IMR-90 (cell line): ENCODE data around the gene DBI. TPM values are rescaled to one million over a fixed set of nuclear protein-coding genes. Genes with fewer than 3 reads are reported as not detected.

ENCODE experiments used
- ATAC-seq: fragments of 200-7000 bp; cut with Tn5 transposase; 2 replicates; pipeline ENCODE4 v1.9.1; 2020; ENCODE audit warnings: low read depth, mild to moderate bottlenecking, moderate library complexity
- BruUV-seq: library from RNA; stranded (reverse); fragments of 400-500 nt; replicated peaks from 2 replicates; lab custom pipeline; 2021; lab: Mats Ljungman, UMichigan
- CTCF ChIA-PET: fragments of 300-600 bp; formaldehyde crosslinking; extraction: SDS; loops from one replicate; lab custom pipeline; 2021; ENCODE audit warnings: antibody characterized with exemption; lab: Yijun Ruan, JAX
- POLR2A ChIA-PET: fragments of 300-600 bp; sonication (Branson Sonifier 250); formaldehyde crosslinking; loops from one replicate; lab custom pipeline; 2022; ENCODE audit warnings: antibody characterized with exemption; ENCODE audit not compliant: unreplicated experiment; lab: Charles Lee
- DNase-seq: peaks from one replicate; pipeline ENCODE4 v3.0.0; 2013
- H2AFZ ChIP-seq: replicated peaks from 2 replicates; pipeline ENCODE3; 2013; ENCODE audit warnings: low read length, mild to moderate bottlenecking; ENCODE audit not compliant: poor library complexity
- H2AK5ac ChIP-seq: 2 replicates; pipeline ENCODE4 v1.6.1; 2013; ENCODE audit warnings: low read depth, low read length, inconsistent platforms
- H2AK9ac ChIP-seq: replicated peaks from 2 replicates; pipeline ENCODE3; 2013; ENCODE audit warnings: mild to moderate bottlenecking, low read depth, low read length, moderate library complexity; ENCODE audit not compliant: poor library complexity
- H2BK120ac ChIP-seq: 2 replicates; pipeline ENCODE4 v1.6.1; 2013; ENCODE audit warnings: low read depth, low read length, inconsistent platforms
- H2BK15ac ChIP-seq: 3 replicates; pipeline ENCODE4 v1.6.1; 2013; ENCODE audit warnings: low read depth, low read length, inconsistent platforms
- H2BK20ac ChIP-seq: 2 replicates; pipeline ENCODE4 v1.6.1; 2013; ENCODE audit warnings: low read depth, mild to moderate bottlenecking, inconsistent platforms, low read length, moderate library complexity
- H2BK5ac ChIP-seq: 2 replicates; pipeline ENCODE4 v1.6.1; 2013; ENCODE audit warnings: mild to moderate bottlenecking, low read depth, low read length, inconsistent platforms; ENCODE audit not compliant: poor library complexity, severe bottlenecking
- H3K14ac ChIP-seq: replicated peaks from 2 replicates; pipeline ENCODE4 v1.6.1; 2013; ENCODE audit warnings: low read depth, low read length, inconsistent platforms
- H3K18ac ChIP-seq: 2 replicates; pipeline ENCODE4 v1.6.1; 2013; ENCODE audit warnings: low read depth, low read length, control low read depth
- H3K23ac ChIP-seq: 2 replicates; pipeline ENCODE4 v1.6.1; 2013; ENCODE audit warnings: low read depth, low read length, inconsistent platforms
- H3K27ac ChIP-seq: 2 replicates; pipeline ENCODE4 v1.5.1; 2013; ENCODE audit warnings: mild to moderate bottlenecking, control low read depth, low read length; ENCODE audit not compliant: insufficient read depth
- H3K27me3 ChIP-seq: 2 replicates; pipeline ENCODE4 v1.6.1; 2013; ENCODE audit warnings: low read length; ENCODE audit not compliant: control insufficient read depth, insufficient read depth
- H3K36me3 ChIP-seq: 2 replicates; pipeline ENCODE4 v1.6.1; 2013; ENCODE audit warnings: low read length, mixed read lengths; ENCODE audit not compliant: control insufficient read depth, insufficient read depth
- H3K4ac ChIP-seq: 2 replicates; pipeline ENCODE4 v1.6.1; 2013; ENCODE audit warnings: low read depth, low read length, inconsistent platforms
- H3K4me1 ChIP-seq: 2 replicates; pipeline ENCODE4 v1.6.1; 2013; ENCODE audit warnings: low read length, mixed read lengths; ENCODE audit not compliant: control insufficient read depth, insufficient read depth
- H3K4me2 ChIP-seq: 2 replicates; pipeline ENCODE4 v1.6.1; 2013; ENCODE audit warnings: low read depth, mild to moderate bottlenecking, control low read depth, low read length, moderate library complexity
- H3K4me3 ChIP-seq: 2 replicates; pipeline ENCODE4 v1.5.1; 2013; ENCODE audit warnings: low read depth, mild to moderate bottlenecking, control low read depth, low read length, moderate library complexity; ENCODE audit not compliant: insufficient read depth
- H3K56ac ChIP-seq: 2 replicates; pipeline ENCODE4 v1.6.1; 2013; ENCODE audit warnings: low read length, inconsistent platforms; ENCODE audit not compliant: insufficient read depth; ENCODE audit errors: extremely low read depth
- H3K79me1 ChIP-seq, 2 experiments: 2 replicates each; pipeline ENCODE4 v1.6.1; 2013; ENCODE audit warnings: low read length in 2 of 2, inconsistent platforms in 1 of 2, low read depth in 1 of 2
- H3K9ac ChIP-seq: 2 replicates; pipeline ENCODE4 v1.6.1; 2013; ENCODE audit warnings: low read depth, low read length, control low read depth
- H3K9me1 ChIP-seq: 2 replicates; pipeline ENCODE4 v1.6.1; 2013; ENCODE audit warnings: low read length, inconsistent platforms; ENCODE audit not compliant: insufficient read depth
- H3K9me3 ChIP-seq: 2 replicates; pipeline ENCODE4 v1.6.1; 2013; ENCODE audit warnings: low read length; ENCODE audit not compliant: control insufficient read depth, insufficient read depth
- H4K20me1 ChIP-seq: 2 replicates; pipeline ENCODE4 v1.6.1; 2013; ENCODE audit warnings: low read length, inconsistent platforms; ENCODE audit not compliant: insufficient read depth
- H4K5ac ChIP-seq: 2 replicates; pipeline ENCODE4 v1.6.1; 2013; ENCODE audit warnings: mild to moderate bottlenecking, low read depth, low read length, control low read depth
- H4K8ac ChIP-seq, 2 experiments: 2 replicates each; pipeline ENCODE4 v1.6.1; 2013; ENCODE audit warnings: low read depth in 2 of 2, low read length in 2 of 2, control low read depth in 1 of 2, inconsistent platforms in 1 of 2
- H4K91ac ChIP-seq: 2 replicates; pipeline ENCODE4 v1.6.1; 2013; ENCODE audit warnings: low read depth, low read length, inconsistent platforms; ENCODE audit not compliant: insufficient read depth
- CEBPB ChIP-seq: IDR thresholded peaks from 2 replicates; pipeline ENCODE4 v1.6.1; 2012; ENCODE audit warnings: low read depth, low read length, improper control_type of control experiment
- CHD1 ChIP-seq: IDR thresholded peaks from 2 replicates; pipeline ENCODE4 v1.6.1; 2012; ENCODE audit warnings: low read depth, low read length, improper control_type of control experiment
- MXI1 ChIP-seq: IDR thresholded peaks from 2 replicates; pipeline ENCODE4 v1.6.1; 2012; ENCODE audit warnings: low read depth, mild to moderate bottlenecking, low read length, moderate library complexity, borderline replicate concordance
- RAD21 ChIP-seq: IDR thresholded peaks from 2 replicates; pipeline ENCODE4 v1.6.1; 2012; ENCODE audit warnings: low read length, improper control_type of control experiment
- RCOR1 ChIP-seq: IDR thresholded peaks from 2 replicates; pipeline ENCODE4 v1.6.1; 2012; ENCODE audit warnings: mild to moderate bottlenecking, low read length, improper control_type of control experiment; ENCODE audit not compliant: insufficient replicate concordance
- RFX5 ChIP-seq: IDR thresholded peaks from 2 replicates; pipeline ENCODE4 v1.8.0; 2012; ENCODE audit warnings: low read depth, mild to moderate bottlenecking, low read length, moderate library complexity
- SMC3 ChIP-seq: fragments of 150-350 bp; IDR thresholded peaks from 2 replicates; pipeline ENCODE4 v1.6.1; 2016; ENCODE audit warnings: low read depth, mild to moderate bottlenecking, antibody characterized with exemption, low read length, moderate library complexity
- WGBS, 2 experiments: methylation state at CpG; one replicate each; pipeline versions ENCODE4 v1.1.5 to v1.1.7; 2013; ENCODE audit warnings: missing lambda C conversion rate in 2 of 2; ENCODE audit not compliant: insufficient read length in 1 of 2; ENCODE audit errors: extremely low coverage in 2 of 2; 5-methylcytosine and 5-hydroxymethylcytosine counted together
- dilution Hi-C: fragments of 300-500 bp; cut with HindIII; formaldehyde crosslinking; loops from one replicate; pipeline ENCODE4 v1.14.3; 2018; ENCODE audit warnings: low sequenced_read_pairs; ENCODE audit not compliant: unreplicated experiment
- in situ Hi-C: fragments of 300-500 bp; cut with MboI; formaldehyde crosslinking; loops from 3 replicates; pipeline ENCODE4 v1.14.3; 2019; ENCODE audit warnings: low sequenced_read_pairs, inconsistent platforms, mixed read lengths
- intact Hi-C: fragments of 100-400 bp; cut with micrococcal nuclease; formaldehyde crosslinking; loops from 2 replicates; pipeline ENCODE4 v1.10.0; 2022
- polyA plus RNA-seq, 3 experiments: library from polyadenylated mRNA; depleted of rRNA; stranded (reverse); fragments of >200 nt; gene quantifications; 2 replicates each; pipeline ENCODE4 v1.2.3, GENCODE V29; 2012; ENCODE audit warnings: low replicate concordance in 1 of 3
- total RNA-seq: library from RNA; depleted of rRNA; stranded (reverse); fragments of >200 nt; gene quantifications from 2 replicates; pipeline ENCODE4 v1.2.3, GENCODE V29; 2012

DBI gene
- total and polyA plus RNA-seq, 2 of the 4 experiments (the other 2 are of a cell fraction), result 42.5 to 278 TPM

DNA sequence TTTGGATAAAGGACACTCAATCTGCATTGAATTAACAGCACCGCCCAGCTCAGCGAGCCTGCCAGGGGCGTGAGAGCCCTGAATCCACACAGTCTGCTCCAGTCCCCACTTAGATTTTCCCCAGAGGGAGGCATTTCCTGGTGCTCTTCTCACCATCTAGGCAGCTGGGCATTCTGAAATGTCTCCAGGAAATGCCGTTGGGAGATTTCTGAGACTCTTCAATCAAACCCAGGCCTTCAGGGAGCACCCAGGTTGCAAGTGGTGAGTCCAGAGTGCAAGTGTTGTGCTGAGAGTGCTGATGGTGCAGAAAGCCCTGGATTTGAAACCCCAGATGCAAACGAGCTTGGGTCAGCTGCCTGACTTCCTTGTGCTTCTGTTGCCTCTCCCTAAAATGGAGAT is 41.4 kb downstream of the DBI start:
- H4K91ac ChIP-seq, result no peak overlapping the region
- H2BK5ac ChIP-seq, result no peak overlapping the region
- H3K9me1 ChIP-seq, result no peaks in the 10 kb centered on the region
- H2AK5ac ChIP-seq, result no peak overlapping the region
- H3K23ac ChIP-seq, result no peak overlapping the region
- H3K27me3 ChIP-seq, result no peaks in the 10 kb centered on the region; the same call in 1 of the 2 replicates
- DNase-seq (no peak), ATAC-seq (no peak)
- H3K36me3 ChIP-seq, result no peaks in the 10 kb centered on the region
- no peak overlapping the region for H3K9ac ChIP-seq
- in situ Hi-C loops (no loop called here), dilution Hi-C loops (no loop called here), intact Hi-C loops (loop anchor here (5.0 kb wide), 1 partner anchor 396 kb away; no protein-coding TSS in a partner anchor)
- H3K56ac ChIP-seq, result no peak overlapping the region
- H3K79me1 ChIP-seq, result no peaks in the 10 kb centered on the region
- no peak overlapping the region for H3K14ac ChIP-seq
- no peak overlapping the region for H3K18ac ChIP-seq
- H3K4ac ChIP-seq, result no peak overlapping the region
- no peak overlapping the region for H2AFZ ChIP-seq
- H4K20me1 ChIP-seq, result no peaks in the 10 kb centered on the region
- H2BK20ac ChIP-seq, result no peak overlapping the region
- no peak overlapping the region for H2AK9ac ChIP-seq
- no peak overlapping the region for H3K27ac ChIP-seq
- POLR2A ChIA-PET, result no interaction called here
- H3K9me3 ChIP-seq, result no peaks in the 10 kb centered on the region
- no peak overlapping the region for H4K5ac ChIP-seq
- H3K4me1 ChIP-seq, result no peaks in the 10 kb centered on the region
- WGBS, 2 experiments, result no CpG with 5 or more reads among the region's 5 CpGs
- CTCF ChIA-PET, result interaction anchor here (0.6 kb wide), 1 partner anchor 1700 kb away, joined by 3 read pairs; no protein-coding TSS in a partner anchor
- H2BK15ac ChIP-seq, result no peak overlapping the region
- no peak overlapping the region for H3K4me2 ChIP-seq
- no TSS peak for BruUV-seq
- H4K8ac ChIP-seq, result no peak overlapping the region
- no peak overlapping the region for H3K4me3 ChIP-seq
- H2BK120ac ChIP-seq, result no peak overlapping the region
- TF ChIP-seq RAD21 (no peak), CEBPB (no peak), SMC3 (no peak), RFX5 (no peak), MXI1 (no peak), RCOR1 (no peak), CHD1 (no peak)
